Activated T-cell treated with anti-CD3 and anti-CD28 coated beads for 24 hours (primary cell): ENCODE data around the gene RGS2.
A peak's percentile ranks its signal among the peaks of the same experiment; 100 is the strongest.

ENCODE experiments used
- DNase-seq: peaks from one replicate; pipeline ENCODE4 v3.0.0-alpha.2; 2020; ENCODE audit warnings: low read depth

Gene RGS2, protein sequence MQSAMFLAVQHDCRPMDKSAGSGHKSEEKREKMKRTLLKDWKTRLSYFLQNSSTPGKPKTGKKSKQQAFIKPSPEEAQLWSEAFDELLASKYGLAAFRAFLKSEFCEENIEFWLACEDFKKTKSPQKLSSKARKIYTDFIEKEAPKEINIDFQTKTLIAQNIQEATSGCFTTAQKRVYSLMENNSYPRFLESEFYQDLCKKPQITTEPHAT

DNA sequence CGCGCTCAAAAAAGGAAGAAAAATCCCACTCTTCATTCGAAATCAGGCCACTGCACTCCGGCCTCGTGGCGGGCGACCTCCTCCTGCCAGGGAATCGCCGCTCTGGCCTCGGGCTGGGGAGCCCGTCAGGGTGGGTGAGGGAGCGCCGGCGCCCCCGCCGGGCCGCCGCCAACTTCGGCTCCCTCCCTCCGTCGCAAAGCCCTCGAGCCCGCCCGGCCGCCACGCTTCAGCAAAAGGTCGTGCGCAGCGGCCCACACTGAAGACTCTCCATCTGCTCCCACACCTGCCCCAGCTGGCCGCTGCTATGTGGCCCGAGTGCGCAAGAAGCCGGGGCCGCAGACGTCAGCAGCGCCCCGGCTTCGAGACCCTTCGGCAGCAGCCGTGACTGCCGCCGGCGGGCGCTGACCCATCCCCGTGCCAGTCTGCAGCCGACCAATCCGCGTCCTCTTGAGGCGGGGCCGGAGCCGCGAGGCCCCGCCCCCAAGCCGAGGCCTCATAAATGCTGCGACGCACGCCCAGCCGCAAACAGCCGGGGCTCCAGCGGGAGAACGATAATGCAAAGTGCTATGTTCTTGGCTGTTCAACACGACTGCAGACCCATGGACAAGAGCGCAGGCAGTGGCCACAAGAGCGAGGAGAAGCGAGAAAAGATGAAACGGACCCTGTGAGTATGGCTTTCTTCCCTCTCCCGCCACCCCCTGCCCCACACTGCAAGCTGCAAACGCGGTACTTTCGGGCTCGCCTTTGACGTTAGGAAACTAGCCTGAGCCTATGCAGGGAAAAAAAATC lies at the start of gene RGS2:
RGS2 (plus strand) TSS at position 522 of the 789 bp plus-strand sequence; CDS start at position 555, 33 bp downstream.
- DNase-seq, result peak; percentile 80

DNA sequence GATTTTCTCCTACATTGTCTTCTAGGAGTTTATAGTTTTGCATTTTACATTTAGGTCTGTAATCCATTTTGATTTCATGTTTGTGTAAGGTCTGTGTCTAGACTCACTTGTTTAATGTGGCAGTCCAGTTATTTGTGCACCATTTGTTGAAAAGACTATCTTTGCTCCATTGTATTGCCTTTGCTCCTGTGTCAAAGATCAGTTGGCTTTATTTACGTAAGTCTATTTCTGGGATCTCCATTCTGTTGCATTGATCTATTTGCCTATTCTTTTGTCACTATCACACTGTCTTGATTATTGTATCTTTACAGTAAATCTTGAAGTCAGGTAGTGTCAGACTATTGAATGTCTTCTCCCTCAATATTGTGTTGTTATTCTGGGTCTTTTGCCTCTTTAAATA lies 49.7 kb upstream of the RGS2 start:
- no peak for DNase-seq

DNA sequence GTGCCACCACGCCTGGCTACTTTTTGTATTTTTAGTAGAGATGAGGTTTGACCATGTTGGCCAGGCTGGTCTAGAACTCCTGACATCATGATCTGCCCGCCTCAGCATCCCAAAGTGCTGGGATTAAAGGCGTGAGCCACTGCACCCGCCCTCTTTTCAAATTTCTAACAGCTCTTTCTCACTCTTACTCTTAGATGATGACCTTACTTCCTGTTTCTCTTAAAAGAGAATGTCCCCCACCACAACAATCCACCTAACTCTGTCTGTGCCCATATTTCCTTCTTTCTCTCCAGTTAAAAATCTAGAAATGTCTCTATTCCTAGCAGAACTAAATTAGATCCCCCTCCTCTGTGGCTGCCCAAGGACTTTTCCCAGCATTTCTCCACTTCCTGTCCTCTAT lies 46.6 kb upstream of the RGS2 start:
- DNase-seq, result no peak

DNA sequence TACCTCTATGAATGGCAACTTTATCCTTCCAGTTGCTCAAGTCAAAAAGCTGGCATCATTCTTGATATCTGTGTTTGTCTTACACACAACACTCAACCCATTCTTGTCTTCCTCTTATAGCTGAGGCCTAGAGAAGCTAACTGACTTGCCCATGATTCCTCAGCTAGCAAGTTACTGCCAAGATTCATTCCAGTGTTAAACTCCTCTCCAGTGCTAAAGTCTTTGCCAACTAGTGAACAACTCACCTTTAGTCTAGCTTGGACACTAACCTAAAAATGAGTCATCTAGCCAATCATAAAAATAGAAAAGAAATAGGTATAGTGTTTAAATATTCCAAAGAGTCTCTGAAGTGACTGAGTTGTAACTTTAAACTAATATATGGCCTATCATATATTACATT lies 45.6 kb upstream of the RGS2 start:
- DNase-seq, result no peak

DNA sequence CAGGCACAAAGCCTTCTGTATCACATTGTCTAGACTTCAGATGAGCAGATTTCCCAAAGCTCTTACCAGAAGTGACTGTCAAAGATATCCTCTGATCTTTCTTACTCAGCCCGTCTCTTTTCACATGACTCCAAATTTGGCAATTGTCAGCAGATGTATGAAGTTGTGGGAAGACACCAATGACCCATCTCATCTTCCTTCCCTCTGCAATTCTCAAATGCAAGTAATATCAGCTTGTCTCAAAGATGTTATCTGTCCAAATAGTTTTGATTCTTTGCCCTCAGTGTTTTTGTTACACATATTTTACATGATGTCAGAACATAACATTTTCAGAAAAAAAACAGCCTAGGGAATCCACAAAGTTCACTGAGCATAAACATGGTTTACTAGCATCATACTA lies 45.1 kb upstream of the RGS2 start:
- no peak for DNase-seq

DNA sequence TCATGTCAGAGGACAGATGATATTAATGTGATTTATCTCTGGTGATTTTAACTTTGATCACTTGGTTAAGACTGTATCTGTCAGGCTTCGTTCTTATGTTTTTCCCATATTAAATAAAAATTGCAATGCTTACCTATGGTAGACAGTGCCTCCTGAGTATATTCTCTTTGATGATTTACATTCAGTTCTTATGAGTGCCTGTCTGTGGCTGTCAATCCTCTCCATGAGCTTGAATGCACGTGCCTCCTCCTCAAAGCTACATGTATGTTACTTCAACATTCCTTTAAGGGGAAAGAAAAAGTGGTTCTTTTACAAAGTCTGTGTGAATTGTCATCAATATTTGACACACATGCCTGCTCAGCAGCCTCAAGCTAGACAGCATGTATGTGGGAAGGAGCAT lies 44.2 kb upstream of the RGS2 start:
- DNase-seq, result no peak

DNA sequence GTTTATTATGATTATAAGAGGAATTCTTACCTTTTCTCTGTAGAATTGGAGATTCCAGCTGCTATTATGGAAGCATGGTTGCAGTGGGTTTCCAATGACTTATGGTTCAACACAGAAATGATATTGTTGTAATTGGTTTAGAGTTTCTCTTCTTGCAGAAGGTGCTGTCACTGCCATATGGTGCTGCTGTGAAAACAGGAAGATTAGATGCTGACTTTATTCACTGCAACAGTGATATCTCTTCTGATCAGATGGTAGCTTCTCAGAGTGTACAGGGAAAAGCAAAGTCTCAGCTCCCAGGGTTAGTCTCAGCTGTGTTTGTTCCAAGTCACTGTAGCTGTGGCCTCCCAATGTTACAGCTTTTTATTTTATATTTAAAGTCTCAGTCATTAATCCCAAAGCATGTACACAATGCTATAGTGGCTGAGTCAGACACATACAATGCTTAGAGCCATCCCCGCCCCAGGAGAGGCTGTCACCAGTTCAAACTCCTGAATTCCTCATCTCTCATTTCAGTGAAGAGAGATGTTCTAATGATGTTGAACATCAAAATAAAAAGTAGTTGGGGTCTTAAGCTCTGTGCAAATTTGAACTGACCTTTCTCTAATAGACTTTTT lies 42.7 kb upstream of the RGS2 start:
- no peak for DNase-seq

DNA sequence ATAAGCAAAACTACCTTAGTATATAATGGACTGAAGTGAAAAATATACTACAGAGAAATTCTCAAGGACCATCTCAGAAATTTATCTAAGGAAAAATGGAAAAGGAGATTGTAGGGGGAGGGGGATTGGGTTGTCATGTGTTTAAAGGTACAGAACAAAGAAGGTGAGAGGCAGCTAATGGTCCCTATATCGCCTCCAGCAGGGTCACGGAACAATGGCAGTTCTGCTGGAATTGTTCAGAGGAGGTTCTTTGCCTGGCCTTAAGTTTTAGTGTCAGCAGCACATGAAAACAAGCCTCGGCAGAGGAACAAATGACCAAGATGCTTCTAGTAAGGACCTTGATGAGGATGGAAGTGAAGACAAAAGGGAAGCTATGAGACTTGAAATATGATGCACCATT lies 42.0 kb upstream of the RGS2 start:
- no peak for DNase-seq

DNA sequence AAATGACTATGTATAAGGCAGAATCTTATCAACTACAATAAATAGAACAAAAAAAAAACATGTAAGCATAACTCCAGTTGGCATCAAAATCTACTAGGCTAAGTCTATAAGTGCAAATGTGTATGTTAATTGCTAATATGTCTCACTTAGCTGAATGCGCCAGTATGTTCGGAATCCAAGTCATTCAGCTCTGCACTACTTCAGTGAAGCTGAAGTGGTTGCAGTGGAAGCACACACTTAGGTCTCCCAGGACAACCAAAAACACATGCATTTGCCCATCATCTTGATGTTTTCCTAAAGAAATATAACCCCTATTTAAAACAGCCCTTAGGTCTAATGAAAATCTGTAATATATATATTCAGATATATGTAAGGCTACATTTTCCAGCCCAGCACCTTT lies 41.0 kb upstream of the RGS2 start:
- DNase-seq, result no peak

DNA sequence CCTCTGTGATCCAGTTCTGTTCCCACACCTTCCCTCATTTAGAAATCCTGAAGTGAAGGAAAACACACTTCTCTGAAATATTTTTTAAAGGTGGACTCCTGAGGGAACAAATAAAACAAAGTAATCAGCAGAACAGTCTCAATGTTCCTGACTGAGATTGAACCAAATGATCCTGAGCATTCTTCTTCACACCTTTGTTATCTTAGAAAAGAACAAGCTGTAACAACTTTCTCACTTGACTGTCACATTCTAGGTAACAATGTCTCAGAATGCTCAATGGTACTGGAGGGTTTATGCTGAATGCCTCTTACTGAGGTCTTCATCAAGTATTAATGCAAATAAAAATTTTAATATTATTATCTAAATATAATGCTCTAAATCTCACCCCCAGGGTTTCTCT lies 40.4 kb upstream of the RGS2 start:
- DNase-seq, result no peak

DNA sequence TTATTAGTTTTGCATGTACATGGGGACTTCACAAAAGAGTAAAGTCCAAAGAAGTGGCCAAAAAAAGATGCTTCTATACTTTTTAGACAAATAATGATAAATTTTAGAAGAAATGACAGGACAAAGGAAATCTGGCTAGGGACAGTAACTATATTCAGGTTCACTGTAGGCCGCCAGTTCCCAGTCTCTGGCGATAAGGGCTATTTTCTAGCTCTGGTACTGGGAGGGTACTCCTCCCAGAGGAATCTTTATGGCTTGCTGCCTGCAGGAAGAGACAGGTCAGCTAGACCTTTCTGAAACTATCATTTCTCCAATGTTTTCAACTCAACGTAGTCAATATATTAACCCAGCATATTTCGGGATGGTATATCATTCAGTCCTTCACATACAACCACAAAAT lies 37.5 kb upstream of the RGS2 start:
- DNase-seq, result no peak

DNA sequence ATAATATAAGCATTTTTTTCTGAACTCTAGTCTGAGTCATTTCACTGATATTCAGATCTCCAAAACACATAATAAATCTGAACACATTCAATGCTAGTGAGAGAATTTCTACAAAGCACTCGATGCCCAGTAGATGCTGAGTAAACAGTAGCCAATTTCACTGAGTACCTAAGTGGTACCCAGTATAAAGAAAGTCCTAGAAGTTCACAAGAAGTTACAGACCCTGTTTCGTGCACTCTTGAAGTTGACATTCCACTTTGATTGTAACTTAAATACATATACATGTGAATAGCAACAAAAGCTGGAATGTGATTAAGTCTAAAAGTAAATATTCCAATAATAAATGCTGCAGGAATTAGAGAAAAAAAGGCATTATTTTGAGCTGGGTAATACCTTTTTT lies 33.2 kb upstream of the RGS2 start:
- DNase-seq, result no peak

DNA sequence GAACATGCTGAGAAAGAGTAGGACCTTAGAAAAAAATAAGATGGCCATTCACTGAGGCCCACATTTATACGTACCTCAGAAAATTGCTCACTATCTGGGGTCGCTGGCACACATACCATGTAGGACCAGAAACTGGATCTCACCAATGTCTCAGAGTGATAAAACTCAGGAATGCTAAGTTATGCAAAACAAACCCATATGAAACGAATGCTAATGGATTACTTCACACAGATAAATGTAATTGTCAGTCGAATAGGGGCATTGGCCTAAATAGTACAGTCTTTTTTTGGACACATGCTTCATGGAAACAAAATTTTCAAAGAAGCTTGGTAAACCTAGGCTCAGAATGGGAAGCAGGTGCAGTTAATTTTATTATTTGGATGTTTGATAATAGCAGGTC lies 32.6 kb upstream of the RGS2 start:
- DNase-seq, result no peak

DNA sequence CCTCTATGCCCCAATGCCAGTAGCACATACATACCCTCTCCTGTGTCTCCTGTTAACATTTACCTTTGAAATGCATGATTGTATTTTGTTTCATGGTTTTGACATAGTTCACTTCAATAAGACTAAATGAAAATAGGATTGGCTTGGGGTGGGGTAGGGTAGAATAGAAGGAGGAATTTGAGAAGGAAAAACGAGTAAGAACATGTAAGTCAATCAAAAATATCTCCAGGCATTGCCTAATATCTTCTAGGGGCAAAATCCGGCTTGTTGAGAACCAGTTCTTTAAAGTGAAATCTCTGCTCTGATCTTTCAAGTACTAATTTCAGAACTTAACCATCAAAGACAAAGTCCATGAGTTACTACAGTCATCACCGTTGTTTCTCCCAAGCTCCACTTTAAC lies 31.8 kb upstream of the RGS2 start:
- DNase-seq, result no peak

DNA sequence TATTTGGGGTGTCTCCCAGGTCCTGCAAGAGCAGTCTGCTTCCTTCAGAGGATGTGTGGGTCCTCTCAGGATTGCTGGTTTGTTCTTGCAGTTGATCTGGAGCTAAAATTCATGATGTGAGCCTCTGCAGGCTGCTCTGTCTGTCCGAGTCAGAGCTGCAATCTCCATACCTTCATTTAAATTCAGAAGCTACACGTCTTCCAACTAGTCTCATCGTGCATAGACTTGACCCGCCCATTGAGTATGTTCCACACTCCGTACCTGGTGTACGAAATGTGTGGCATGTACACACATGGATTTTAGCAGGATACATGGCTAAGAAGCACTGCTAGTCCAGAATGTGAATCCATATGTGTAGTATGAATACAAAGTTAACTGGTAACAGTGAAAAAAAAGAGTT lies 25.0 kb upstream of the RGS2 start:
- DNase-seq, result no peak

DNA sequence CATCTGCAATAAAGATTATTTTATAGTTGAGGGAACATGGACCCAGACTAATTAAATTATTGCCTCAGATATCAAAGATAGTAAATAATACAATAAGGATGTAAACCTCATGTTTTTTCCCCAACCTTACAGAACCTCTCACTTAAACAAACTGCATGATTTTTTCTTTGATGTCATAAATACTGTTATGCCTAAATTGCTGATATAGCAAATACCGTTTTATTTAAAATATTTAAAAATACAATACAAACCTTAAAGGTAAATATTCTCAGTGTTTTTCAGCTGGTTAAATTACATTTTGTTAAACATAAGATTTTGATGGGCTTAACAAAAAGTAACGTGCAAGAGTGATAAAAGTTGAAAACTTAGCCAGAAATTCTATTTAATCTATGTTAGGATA lies 24.4 kb upstream of the RGS2 start:
- DNase-seq, result no peak

DNA sequence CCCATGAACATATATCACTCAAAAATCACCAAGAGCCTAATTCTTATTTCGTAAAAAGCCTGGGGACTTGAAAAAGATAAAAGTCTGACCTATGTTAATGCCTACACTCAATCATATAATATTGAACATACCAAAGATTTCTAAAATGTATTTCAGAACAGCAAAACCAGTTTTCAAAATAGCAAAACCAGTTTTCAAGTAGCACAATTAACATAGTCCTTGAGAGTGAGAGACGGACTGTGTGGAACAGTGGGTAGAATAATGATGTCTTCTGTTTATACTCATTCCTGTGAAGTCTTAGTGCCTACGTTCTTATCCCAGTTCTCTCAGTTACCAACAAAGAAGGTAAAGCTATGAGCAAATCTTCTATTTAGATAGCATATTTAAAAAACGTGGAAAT lies 22.3 kb upstream of the RGS2 start:
- no peak for DNase-seq

DNA sequence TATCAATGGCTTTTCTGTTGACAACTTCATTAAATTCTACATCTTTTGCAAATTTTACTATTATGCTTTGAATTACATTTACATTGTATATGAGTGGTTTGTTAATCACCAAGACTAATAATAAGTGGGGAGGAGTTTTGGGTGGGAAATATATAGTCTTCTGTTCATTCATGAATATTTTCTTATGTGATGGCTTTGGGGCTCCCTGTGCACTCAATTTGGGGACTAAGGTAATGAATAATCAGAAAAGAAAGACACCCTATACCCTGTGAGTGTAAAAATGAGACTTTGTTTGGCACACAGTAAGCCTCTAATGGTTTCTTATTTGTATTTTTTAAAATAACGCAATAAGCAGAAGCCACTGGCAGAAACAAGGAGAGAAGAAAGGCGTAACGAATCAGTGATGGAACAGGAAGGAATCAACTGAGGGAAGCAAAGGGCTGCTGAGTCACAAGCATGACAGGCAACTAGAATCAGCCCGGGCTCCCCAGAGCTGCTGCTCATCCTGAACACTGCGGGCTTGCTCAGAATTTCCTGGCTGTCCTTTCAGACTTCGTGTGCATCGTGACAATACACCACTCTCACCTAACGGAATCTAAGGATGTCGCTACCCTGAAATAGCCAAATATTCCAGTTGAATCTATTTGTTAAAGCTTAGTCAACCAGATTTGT lies 20.8 kb upstream of the RGS2 start:
- DNase-seq, result no peak

DNA sequence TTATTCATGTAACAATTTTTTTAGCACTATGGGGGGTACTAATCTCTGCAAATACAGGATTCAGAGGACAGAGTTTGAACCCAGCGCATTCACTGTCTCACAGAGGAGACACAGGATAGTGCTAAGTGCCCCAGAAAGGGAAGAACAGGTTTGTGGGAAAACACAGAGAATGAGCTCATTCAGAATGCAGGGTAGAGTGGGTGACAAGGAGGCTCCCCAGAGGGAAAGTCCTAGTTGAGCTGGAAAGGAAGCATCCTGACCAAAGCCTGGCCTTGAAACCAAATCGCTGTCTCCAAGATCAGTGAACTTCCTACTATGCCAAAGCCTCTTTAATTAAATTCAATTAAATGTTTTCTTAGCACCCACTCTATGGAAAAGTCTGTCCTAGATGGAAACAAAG lies 19.0 kb upstream of the RGS2 start:
- no peak for DNase-seq

DNA sequence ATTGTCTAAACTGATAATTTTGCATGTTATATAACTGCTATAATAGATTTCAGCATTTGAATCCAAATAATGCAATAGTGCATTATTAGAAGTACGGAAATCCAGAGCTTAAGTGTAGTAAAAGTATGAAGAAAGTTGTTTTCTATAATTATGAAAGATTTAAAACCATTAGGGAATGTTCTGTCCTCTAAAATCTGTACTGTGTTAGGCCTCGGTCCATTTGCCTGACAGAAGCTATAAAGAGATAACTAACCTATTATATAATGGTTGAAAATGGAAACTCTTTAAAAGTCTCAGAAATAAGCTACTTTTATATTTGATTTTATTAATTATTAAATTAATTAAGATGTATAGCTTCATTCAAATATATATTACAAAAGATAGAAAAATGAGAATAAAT lies 16.2 kb upstream of the RGS2 start:
- DNase-seq, result no peak

DNA sequence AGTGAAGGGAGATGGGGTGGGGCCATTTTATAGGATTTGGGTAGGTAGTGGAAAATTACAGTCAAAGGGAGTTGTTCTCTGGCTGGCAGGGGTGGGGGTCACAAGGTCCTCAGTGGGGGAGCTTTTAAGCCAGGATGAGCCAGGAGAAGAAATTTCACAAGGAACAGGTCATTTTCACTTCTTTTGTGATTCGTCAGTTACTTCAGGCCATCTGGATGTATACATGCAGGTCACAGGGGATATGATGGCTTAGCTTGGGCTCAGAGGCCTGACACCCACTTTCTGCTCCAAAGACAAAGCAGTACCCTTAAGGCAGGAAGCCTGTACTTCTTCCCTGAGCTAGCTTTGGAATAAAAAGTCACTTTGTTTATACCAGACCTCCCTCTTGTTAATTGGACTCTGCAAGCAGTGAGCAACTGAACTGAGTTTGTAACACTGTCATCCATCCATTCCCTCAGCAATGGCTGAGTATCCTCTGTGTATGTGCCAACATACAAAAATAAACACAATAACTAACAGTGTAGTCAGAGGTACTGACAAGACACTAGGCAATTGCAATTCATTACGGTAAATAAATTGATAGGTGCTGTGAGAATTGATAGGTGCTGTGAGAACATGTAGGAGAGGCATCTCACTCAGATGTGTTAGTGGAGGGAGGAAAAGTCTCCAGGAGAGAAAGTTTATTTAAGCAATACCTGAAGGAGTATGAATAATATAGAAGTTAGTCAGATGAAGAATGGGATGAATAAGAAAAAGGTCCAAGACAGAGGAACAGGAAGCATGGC lies 14.7 kb upstream of the RGS2 start:
- DNase-seq, result no peak

DNA sequence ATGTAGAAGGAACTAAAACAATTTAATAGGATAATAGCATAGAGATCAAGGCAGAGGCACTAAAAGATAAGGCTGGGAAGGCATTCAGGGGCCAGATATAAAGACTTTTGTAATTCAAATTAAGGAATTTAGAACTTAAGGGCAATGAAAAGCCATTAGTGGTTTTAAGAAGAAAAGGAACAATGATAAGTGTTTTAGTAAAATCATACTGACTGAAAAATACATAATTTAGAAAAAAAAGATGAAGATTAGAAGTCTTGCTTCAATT lies 14.1 kb upstream of the RGS2 start:
- DNase-seq, result no peak
